Measurements from ENCODE around the gene KRTAP19-2.
"Not testable (repeated sequence)": the region's sequence is repeated elsewhere in the genome, so short reads cannot be mapped to it uniquely, and the experiment has no call there.

Gene KRTAP19-2

DNA sequence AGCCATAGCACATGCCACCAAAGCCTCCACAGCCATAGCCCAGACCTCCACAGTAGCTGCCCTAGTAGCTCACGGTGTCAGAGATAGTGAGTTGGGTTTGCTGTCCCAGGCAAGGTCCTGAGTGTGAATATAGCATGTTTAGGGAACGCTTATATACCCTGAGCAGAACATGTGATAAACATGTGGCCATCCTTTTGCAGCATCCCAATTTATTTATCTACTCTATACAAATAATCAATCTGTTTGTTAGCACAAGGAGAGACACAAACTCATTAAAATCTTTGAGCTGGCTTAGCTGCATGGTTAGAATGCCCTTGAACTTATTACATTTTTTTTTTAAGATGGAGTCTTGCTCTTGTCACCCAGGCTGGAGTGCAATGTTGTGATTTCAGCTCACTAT lies at the start of gene KRTAP19-2:
Gene KRTAP19-2 (minus strand): TSS at position 101 of the 400 bp plus-strand sequence. CDS start 88 bp downstream, at position 13.
- no peak for DNase-seq

- no peak for DNase-seq
Observed at GRCh38 chr21:30518876-30519275, 31.6 kb upstream of the KRTAP19-2 start.

DNA sequence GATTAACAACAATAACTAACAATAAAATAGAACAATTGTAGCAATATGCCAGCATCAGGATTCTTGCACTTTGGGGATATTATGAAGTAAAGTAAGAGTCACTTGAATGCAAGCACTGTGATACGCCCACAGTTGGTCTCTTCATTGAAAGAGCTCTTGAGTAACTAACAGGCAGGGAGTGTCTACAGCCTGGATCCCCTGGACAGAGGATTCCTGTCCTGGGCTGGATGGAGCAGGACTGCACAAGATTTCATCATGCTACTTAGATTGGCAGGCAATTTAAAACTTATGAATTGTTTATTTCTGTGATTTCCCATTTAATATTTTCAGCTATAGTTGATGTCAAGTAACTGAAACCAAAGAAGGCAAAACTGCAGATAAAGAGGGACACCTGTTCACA lies 28.4 kb upstream of the KRTAP19-2 start:
- DNase-seq, result no peak

GRCh38 chr21:30505621-30506205 lies 18.5 kb upstream of the KRTAP19-2 start:
- DNase-seq, result not testable (repeated sequence)

GRCh38 chr21:30502041-30502440 lies 14.8 kb upstream of the KRTAP19-2 start, which contains the start of gene KRTAP19-5:
Gene KRTAP19-5, minus strand, starts transcription at chr21:30502141. Its CDS starts 51 bp downstream, at chr21:30502090.
- no peak for DNase-seq

GRCh38 chr21:30497065-30497464 lies 9.8 kb upstream of the KRTAP19-2 start, which contains the start of gene KRTAP19-4:
Gene KRTAP19-4, minus strand, starts transcription at chr21:30497165. Its CDS starts 55 bp downstream, at chr21:30497110.
- no peak for DNase-seq

- DNase-seq, result no peak
Observed at GRCh38 chr21:30491963-30492428, 4.8 kb upstream of the KRTAP19-2 start, which contains the start of gene KRTAP19-3. Gene KRTAP19-3, minus strand, starts transcription at chr21:30492013. Its CDS starts 56 bp downstream, at chr21:30491957.

GRCh38 chr21:30486180-30486579 lies 1.1 kb downstream of the KRTAP19-2 start:
- DNase-seq, result no peak

DNA sequence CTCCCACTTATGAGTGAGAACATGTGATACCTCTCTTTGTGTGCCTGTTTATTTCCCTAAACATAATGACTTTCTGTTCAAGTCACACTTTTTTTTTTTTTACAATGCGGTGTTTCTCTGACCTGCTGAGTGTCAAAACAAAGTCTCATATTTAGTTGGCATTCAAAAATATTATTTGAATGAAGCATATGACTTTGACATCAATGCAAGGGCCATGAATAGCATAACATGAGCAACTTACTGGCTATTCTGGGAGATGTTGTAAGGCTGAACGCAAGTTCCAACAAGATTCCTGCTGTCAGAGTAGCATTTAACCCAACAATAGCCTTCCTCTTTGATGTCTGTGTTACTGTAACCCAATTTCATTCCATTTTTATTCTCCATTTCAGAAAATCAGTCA lies 5.1 kb downstream of the KRTAP19-2 start:
- DNase-seq, result no peak

DNA sequence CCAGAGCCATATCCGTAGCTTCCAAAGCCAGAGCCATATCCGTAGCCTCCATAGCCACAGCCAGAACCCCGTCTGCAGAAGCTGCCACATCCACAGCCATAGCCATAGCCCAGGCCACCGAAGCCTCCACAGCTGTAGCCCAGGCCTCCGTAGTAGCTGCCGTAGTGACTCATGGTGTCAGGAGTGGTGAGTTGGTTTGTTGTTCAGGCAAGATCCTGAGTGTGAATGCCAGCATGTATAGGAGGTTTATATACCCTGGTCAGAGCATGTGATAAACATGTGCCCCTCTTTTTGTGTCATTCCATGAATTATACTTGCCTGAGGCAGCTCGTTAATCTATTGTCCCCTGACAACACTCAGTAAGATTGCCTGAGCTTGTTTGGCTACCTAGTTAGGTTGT lies 7.1 kb downstream of the KRTAP19-2 start, which contains the start of gene KRTAP19-1:
Gene KRTAP19-1 (minus strand): TSS at position 223 of the 400 bp plus-strand sequence. CDS start 50 bp downstream, at position 173.
- no peak for DNase-seq

GRCh38 chr21:30479259-30479658 lies 8.0 kb downstream of the KRTAP19-2 start:
- DNase-seq, result no peak

DNA sequence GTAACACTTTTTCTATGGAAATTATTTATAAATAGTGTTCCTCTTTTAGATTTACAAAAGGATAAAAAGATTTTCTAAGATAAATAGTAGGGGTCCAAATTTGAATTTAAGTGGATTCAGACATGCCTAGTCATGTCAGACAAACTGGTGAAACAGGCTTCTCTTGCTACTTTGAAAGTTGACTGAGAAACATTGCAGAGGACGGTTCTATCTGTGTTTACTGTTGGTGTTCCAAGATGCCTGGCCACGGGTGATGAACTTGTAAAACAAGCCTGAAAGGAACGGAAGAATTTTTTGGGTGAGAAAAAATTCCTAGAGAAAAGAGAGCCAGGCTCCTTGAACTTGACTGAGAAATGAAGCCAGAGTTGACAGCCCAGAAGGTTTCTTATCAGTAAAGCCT lies 9.2 kb downstream of the KRTAP19-2 start:
- DNase-seq, result no peak

- no peak for DNase-seq
Observed at GRCh38 chr21:30468900-30469714, 18.1 kb downstream of the KRTAP19-2 start.

DNA sequence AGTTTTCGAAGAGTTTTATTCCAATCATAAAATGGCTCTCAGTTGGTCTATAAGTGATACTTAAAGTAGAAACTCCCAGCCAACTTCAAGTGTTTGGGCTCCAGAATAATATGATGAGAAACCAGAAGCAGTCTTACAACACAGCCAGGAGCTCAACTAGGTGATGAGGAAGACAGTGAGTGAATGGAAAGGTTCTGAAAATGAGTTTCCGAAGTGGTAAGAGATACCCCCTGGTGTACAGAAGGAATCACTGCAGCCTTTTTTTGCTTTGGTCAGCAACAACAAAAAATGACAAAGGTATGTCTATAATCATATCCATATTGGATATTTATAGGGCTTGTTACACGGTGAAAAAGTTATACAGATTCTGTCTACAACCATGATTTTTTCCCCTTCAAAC lies 23.5 kb downstream of the KRTAP19-2 start:
- no peak for DNase-seq

DNA sequence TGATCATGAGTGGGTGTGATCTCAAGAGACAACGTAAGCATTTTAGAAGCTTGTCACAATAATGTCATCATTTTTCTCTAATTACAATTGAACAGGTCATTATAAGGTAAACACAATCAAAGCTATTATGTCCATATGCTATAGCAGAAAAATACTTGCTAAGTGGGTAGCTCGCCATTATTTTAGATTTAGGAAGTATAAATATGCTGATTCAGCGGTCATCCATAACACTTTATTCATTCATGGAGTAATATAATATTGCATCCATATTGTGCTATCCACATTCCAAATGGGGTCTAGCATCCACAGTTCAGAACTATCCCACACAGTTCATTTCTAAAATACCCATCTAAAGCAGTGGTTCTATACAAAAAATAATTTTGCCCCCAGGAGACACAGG lies 38.7 kb downstream of the KRTAP19-2 start:
- DNase-seq, result no peak

GRCh38 chr21:30447056-30447455 lies 40.2 kb downstream of the KRTAP19-2 start:
- DNase-seq, result no peak

DNA sequence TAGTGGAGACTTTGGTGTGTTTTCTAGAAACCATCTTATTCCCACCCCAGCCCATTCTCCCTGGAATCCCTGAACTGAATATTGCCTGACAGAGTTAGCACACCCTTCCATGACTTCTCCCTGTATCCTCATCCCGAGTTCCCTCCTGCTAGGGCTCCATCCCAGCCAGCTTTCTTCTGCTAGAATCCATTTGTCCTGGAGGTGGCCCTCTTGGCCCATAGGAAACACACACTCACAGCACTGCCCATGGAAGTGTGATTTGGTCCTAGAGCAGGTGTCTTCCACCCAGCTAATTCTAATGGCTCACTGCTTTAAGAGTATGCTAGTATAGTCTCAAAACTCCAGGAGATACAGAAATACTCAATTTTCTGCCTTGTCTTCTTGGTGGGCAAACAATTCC lies 43.0 kb downstream of the KRTAP19-2 start:
- no peak for DNase-seq

DNA sequence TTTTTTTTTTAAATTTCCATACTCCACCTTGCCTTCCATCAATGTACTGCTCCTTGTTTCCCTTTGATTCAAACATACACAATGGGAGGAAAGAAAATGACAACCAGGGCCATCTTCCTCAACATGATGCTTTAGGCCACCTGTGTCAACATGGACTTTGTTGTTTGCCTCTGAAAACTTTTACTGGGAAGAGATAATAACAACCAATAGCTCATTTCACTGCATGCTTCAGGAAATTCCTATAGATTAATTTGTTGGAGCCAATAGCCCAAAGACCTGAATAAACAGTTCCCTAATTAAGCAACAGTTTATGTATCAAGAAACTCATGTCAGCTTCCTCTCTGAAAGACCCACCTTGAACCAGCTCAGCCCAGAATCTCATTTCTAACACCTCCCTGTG lies 44.0 kb downstream of the KRTAP19-2 start:
- DNase-seq, result no peak

DNA sequence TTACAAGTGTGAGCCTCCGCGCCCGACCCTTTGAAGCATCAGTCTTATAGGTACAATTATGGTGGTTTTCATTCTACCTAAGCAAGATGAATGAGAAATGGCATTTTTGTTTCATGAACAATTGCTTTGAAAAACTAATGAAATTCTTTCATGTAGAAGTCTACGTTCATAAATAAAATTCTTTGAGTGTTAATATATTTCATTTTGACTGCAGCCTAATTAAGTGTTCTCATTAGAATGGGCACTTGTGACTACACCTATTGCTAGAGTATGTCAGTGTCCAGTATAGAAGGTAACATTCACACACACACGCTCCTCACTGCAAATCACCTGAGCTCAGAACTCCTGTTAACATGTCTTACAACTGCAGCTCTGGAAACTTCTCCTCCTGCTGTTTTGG lies 47.3 kb downstream of the KRTAP19-2 start, which contains the start of gene KRTAP15-1:
Gene KRTAP15-1 (plus strand): TSS at position 301 of the 400 bp plus-strand sequence. CDS start 53 bp downstream, at position 354.
- DNase-seq, result no peak

Data from inflammatory macrophage treated with lipopolysaccharide for 4 hours (primary cell).